Activated T-helper 1 cell treated with Interleukin-2 at 50 U/mL for 16 hours (primary cell): ENCODE results near the gene TMEM259.

Experiments
- DNase-seq: peaks from one replicate; pipeline ENCODE4 v3.0.0-alpha.2; 2020; ENCODE audit warnings: low read depth

TMEM259 gene

GRCh38 chr19:960601-960938 lies 60.4 kb downstream of the TMEM259 start:
- DNase-seq = no peak

GRCh38 chr19:960020-960419 lies 60.9 kb downstream of the TMEM259 start:
- no peak for DNase-seq
